NCI-H146 treated with DMSO at 0.1 percent for 48 hours (cell line): Measurements from ENCODE around the gene SCAMP3.

ENCODE experiments used
- DNase-seq: peaks from one replicate; lab custom pipeline; 2025; ENCODE audit not compliant: unreplicated experiment; lab: John Stamatoyannopoulos, UW

SCAMP3 gene

GRCh38 chr1:155285631-155286044 lies 23.5 kb upstream of the SCAMP3 start:
- DNase-seq = no peak

- no peak for DNase-seq
Measured at GRCh38 chr1:155285063-155285462, 22.9 kb upstream of the SCAMP3 start.

GRCh38 chr1:155284476-155284875 lies 22.3 kb upstream of the SCAMP3 start:
- no peak for DNase-seq

- DNase-seq = no peak
Measured at GRCh38 chr1:155282488-155283091, 20.4 kb upstream of the SCAMP3 start.

GRCh38 chr1:155279268-155279667 lies 17.1 kb upstream of the SCAMP3 start:
- DNase-seq = no peak

- DNase-seq = no peak
Measured at GRCh38 chr1:155278689-155279160, 16.6 kb upstream of the SCAMP3 start.

- DNase-seq = peak; percentile 71
Measured at GRCh38 chr1:155277902-155278688, 15.9 kb upstream of the SCAMP3 start.

GRCh38 chr1:155277070-155277901 lies 15.1 kb upstream of the SCAMP3 start, which contains the start of gene HCN3:
Gene HCN3 (plus strand): TSS chr1:155277463. CDS start chr1:155277591, 128 bp downstream.
- peak; percentile 94 for DNase-seq

- DNase-seq = peak; percentile 95
Measured at GRCh38 chr1:155273343-155274245, 11.4 kb upstream of the SCAMP3 start, which contains the start of gene CLK2. Gene CLK2 (minus strand): TSS chr1:155273504. CDS start chr1:155270977, 2,527 bp downstream.

- peak; percentile 63 for DNase-seq
Measured at GRCh38 chr1:155272466-155273342, 10.5 kb upstream of the SCAMP3 start.

- DNase-seq = no peak
Measured at GRCh38 chr1:155269381-155269780, 7.2 kb upstream of the SCAMP3 start.

GRCh38 chr1:155268630-155269029 lies 6.5 kb upstream of the SCAMP3 start:
- DNase-seq = no peak

GRCh38 chr1:155267373-155267772 lies 5.2 kb upstream of the SCAMP3 start:
- no peak for DNase-seq

- DNase-seq = no peak
Measured at GRCh38 chr1:155266553-155266952, 4.4 kb upstream of the SCAMP3 start.

GRCh38 chr1:155263067-155263466 lies 907 bp upstream of the SCAMP3 start:
- no peak for DNase-seq

GRCh38 chr1:155261493-155261851 lies 688 bp downstream of the SCAMP3 start:
- DNase-seq = no peak

GRCh38 chr1:155260276-155260675 lies 1.9 kb downstream of the SCAMP3 start:
- DNase-seq = no peak

GRCh38 chr1:155256058-155256852 lies 5.9 kb downstream of the SCAMP3 start:
- no peak for DNase-seq
